GM23248 (cell line): ENCODE measurements around the gene BRAF.

Source experiments
- EZH2 ChIP-seq: fragments of 200-600 bp; sonication (generic); IDR thresholded peaks from 2 replicates; pipeline ENCODE4 v1.6.1; 2018; ENCODE audit warnings: antibody characterized with exemption, mild to moderate bottlenecking; ENCODE audit not compliant: insufficient read depth, poor library complexity, severe bottlenecking
- EZH2phosphoT487 ChIP-seq: fragments of 200-600 bp; sonication (generic); IDR thresholded peaks from 2 replicates; pipeline ENCODE4 v1.6.1; 2018; ENCODE audit warnings: antibody characterized with exemption, moderate library complexity, mild to moderate bottlenecking, low read depth; ENCODE audit not compliant: insufficient read depth

GRCh38 chr7:140723574-140723973 is 201.2 kb downstream of the BRAF start:
- TF ChIP-seq EZH2 = no peak
- TF ChIP-seq EZH2phosphoT487 = no peak
